PC-9 (cell line): ENCODE results near the gene LRRC56.

Experiments
- CTCF ChIP-seq: fragments of 200-600 bp; sonication (generic); conservative IDR thresholded peaks from 2 replicates; pipeline ENCODE4 v1.6.1; 2017; ENCODE audit warnings: mixed run types, antibody characterized with exemption, mild to moderate bottlenecking, moderate library complexity
- EZH2 ChIP-seq: fragments of 200-600 bp; sonication (generic); IDR thresholded peaks from 2 replicates; pipeline ENCODE4 v1.8.0; 2017; ENCODE audit warnings: antibody characterized with exemption, low read depth

DNA sequence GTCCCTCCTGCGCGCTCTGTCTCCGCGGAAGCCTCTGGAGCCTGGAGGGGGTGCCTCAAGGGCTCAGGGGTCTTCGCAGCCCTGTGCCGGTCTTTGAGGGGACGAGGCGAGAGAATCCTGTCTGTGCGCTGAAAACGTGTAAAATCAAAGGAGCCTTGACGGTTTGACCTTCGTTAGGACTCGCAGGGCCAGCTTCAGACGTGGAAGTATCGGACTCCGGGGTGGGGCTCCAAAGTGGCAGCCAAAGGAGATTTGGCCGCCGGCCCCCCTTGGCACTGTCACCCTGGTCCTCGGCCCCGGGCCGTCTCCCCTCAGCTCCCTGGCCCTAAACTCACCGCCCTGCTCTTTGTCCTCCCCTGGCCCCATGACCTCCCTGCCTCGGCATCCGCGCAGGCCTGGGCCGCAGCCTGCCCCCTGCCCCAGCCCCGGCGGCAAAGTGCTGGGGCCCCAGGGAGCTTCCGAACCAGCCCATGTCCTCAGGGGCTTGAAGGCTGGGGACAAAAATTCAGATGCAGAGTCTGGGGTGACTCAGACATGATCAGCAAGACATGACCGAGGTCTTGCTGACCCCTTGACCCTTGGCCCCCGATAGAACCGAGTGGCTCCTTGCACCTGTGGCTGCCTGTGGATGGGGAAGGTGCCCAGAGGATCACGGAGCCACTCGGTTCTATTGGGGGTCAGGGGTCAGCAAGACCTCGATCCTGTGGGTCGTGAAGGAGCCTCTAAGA is 32.0 kb downstream of the LRRC56 start:
- no peak for TF ChIP-seq CTCF
- no peak for TF ChIP-seq EZH2
